Measurements from ENCODE around the gene CPA2.
"Not testable (repeated sequence)": the region's sequence is repeated elsewhere in the genome, so short reads cannot be mapped to it uniquely, and the experiment has no call there.

CPA2 gene

GRCh38 chr7:130240240-130240639 is 26.4 kb upstream of the CPA2 start:
- H3K4me3 ChIP-seq (ENCODE audit: low read depth, low read length), result no peak overlapping the region
- no peak for TF ChIP-seq CTCF (IDR thresholded peaks at IDR 0.05; ENCODE audit: low read depth, low read length, missing control alignments)
- DNase-seq (ENCODE audit: low read depth), result no peak

- TF ChIP-seq CTCF (IDR thresholded peaks at IDR 0.05; ENCODE audit: low read depth, low read length, missing control alignments), result peak; percentile 89
- no peak for DNase-seq (ENCODE audit: low read depth)
- H3K4me3 ChIP-seq (ENCODE audit: low read depth, low read length), result no peak overlapping the region
These were observed 24.3 kb upstream of the CPA2 start for GRCh38 chr7:130242198-130243014.

GRCh38 chr7:130243486-130243885 is 23.2 kb upstream of the CPA2 start:
- not testable (repeated sequence) for H3K4me3 ChIP-seq (ENCODE audit: low read depth, low read length); DNase-seq (ENCODE audit: low read depth)

- DNase-seq (ENCODE audit: low read depth); H3K4me3 ChIP-seq (ENCODE audit: low read depth, low read length): not testable (repeated sequence)
These were observed 20.2 kb upstream of the CPA2 start for GRCh38 chr7:130246491-130246890.

DNA sequence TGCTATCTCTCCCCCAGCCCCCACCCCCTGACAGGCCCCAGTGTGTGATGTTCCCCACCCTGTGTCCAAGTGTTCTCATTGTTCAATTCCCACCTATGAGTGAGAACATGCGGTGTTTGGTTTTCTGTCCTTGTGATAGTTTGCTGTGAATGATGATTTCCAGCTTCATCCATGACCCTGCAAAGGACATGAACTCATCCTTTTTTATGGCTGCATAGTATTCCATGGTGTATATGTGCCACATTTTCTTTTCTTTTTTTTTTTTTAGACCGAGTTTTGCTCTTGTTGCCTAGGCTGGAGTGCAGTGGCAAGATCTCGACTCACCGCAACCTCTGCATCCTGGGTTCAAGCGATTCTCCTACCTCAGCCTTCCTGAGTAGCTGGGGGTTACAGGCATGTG is 17.8 kb upstream of the CPA2 start:
- not testable (repeated sequence) for H3K4me3 ChIP-seq (ENCODE audit: low read depth, low read length); DNase-seq (ENCODE audit: low read depth)

GRCh38 chr7:130249626-130250025 is 17.0 kb upstream of the CPA2 start:
- H3K4me3 ChIP-seq (ENCODE audit: low read depth, low read length); DNase-seq (ENCODE audit: low read depth): not testable (repeated sequence)

DNA sequence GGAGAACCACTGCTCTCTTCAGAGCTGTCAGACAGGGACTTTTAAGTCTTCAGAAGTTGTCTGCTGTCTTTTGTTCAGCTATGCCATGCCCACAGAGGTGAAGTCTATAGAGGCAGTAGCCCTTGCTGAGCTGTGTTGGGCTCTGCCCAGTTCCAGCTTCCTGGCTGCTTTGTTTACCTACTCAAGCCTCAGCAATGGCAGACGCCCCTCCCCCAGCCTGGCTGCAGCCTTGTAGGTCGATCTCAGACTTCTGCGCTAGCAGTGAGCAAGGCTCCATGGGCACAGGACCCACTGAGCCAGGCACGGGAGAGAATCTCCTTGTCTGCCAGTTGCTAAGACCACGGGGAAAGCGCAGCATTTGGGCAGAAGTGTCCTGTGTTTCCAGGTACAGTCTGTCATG is 12.1 kb upstream of the CPA2 start:
- TF ChIP-seq CTCF (IDR thresholded peaks at IDR 0.05; ENCODE audit: low read depth, low read length, missing control alignments), result no peak
- no peak for DNase-seq (ENCODE audit: low read depth)

GRCh38 chr7:130256704-130257103 is 10.0 kb upstream of the CPA2 start:
- no peak for TF ChIP-seq CTCF (IDR thresholded peaks at IDR 0.05; ENCODE audit: low read depth, low read length, missing control alignments)
- DNase-seq (ENCODE audit: low read depth), result no peak
- H3K4me3 ChIP-seq (ENCODE audit: low read depth, low read length), result no peak overlapping the region

More for the DNA sequence above, 12.1 kb upstream of the CPA2 start:
- H3K4me3 ChIP-seq (ENCODE audit: low read depth, low read length), result no peak overlapping the region

- DNase-seq (ENCODE audit: low read depth), result no peak
- TF ChIP-seq CTCF (IDR thresholded peaks at IDR 0.05; ENCODE audit: low read depth, low read length, missing control alignments), result no peak
- H3K4me3 ChIP-seq (ENCODE audit: low read depth, low read length), result no peak overlapping the region
These were observed 8.1 kb upstream of the CPA2 start for GRCh38 chr7:130258494-130259078.
